ENCODE data around the gene COL23A1.

DNA sequence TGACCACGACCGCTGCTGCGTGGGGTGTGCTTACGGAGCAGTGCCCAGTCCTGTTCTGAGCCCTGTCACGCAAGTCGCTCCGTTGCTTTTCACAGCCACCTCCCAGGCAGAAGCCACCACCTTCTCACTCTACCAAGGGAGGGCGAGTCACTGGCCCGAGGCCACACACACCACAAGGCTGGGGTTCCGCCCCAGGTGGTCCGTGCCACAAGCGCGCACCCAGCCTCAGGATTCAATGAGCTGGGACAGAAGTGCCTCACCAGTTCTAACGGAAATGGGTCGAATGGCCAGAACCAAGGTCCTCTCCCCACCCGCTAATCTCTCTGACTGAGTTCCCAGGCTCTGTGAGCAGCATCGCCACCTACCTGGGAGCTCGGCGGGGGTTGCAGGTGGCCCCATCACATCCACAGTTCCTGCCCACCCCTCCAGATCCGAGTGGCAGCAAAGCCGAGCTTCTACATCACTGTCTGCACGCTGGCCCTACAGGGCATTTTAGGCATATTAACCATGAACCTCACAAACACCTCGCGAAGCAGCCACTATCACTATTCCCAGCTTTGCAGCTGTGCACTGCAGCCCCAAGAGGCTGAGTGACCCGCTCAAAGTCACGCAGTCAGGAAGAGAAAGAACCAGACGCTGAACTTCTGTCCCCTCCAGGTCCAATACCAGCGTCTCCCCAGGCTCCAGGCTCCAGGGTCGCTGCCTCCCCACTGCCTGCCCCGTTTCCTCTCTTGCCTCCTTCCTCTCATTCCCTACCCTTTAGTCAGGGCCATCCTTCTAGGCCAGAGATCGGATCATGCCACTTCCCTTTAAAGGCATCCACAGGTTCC is 265.5 kb downstream of the COL23A1 start:
- TF ChIP-seq, protein P1, sequence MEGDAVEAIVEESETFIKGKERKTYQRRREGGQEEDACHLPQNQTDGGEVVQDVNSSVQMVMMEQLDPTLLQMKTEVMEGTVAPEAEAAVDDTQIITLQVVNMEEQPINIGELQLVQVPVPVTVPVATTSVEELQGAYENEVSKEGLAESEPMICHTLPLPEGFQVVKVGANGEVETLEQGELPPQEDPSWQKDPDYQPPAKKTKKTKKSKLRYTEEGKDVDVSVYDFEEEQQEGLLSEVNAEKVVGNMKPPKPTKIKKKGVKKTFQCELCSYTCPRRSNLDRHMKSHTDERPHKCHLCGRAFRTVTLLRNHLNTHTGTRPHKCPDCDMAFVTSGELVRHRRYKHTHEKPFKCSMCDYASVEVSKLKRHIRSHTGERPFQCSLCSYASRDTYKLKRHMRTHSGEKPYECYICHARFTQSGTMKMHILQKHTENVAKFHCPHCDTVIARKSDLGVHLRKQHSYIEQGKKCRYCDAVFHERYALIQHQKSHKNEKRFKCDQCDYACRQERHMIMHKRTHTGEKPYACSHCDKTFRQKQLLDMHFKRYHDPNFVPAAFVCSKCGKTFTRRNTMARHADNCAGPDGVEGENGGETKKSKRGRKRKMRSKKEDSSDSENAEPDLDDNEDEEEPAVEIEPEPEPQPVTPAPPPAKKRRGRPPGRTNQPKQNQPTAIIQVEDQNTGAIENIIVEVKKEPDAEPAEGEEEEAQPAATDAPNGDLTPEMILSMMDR (IDR thresholded peaks at IDR 0.05; ENCODE audit: poor library complexity) = no peak
- TF ChIP-seq EZH2 (IDR thresholded peaks at IDR 0.05; ENCODE audit: borderline replicate concordance) (no peak), EZH2phosphoT487 (IDR thresholded peaks at IDR 0.05; ENCODE audit: low read depth, severe bottlenecking, unreplicated experiment) (no peak)

Data from hepatocyte (in vitro differentiated cells).